ENCODE data around the gene GASK1A.

DNA sequence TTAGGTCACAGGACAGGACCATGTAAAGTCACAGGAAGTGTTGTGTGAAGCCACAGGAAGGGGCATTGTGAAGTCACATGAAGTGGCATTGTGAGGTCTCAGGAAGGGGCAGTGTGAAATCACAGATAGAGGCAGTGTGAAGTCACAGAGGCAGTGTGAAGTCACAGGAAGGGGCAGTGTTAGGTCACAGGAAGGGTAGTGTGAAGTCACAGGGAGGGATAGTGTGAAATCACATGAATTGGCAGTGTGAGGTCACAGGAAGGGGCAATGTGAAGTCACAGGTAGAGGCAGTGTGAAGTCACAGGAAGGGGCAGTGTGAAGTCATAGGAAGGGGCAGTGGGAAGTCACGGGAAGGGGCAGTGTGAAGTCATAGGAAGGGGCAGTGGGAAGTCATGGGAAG, 37.9 kb downstream of the GASK1A start:
- no peak for TF ChIP-seq POLR2AphosphoS5 (IDR thresholded peaks at IDR 0.05)
- no peak for TF ChIP-seq CTCF (IDR thresholded peaks at IDR 0.05 in 8 of 11, conservative IDR thresholded peaks at IDR 0.05 in 3 of 11)
- TF ChIP-seq POLR2A (IDR thresholded peaks at IDR 0.05) = no peak
